ENCODE data around the gene TMEM86A. TPM values are rescaled to one million over a fixed set of nuclear protein-coding genes. Genes with fewer than 3 reads are reported as not detected.

The TMEM86A gene
- total and polyA plus RNA-seq, 2 of the 8 experiments (the other 6 are each of a cell fraction or from before 2014, with no cell fraction given), result 1.5 to 1.7 TPM

- no peak overlapping the region for H3K4ac ChIP-seq (replicated peaks; ENCODE audit: insufficient read length, low read depth, low read length)
- no peak overlapping the region for H2AK5ac ChIP-seq (ENCODE audit: low read depth, low read length)
- no peaks in the 10 kb centered on the region for H3K79me2 ChIP-seq (ENCODE audit: control insufficient read depth in 1 of 2, insufficient read depth in 2 of 2, low read length in 2 of 2)
- H3K14ac ChIP-seq (ENCODE audit: insufficient read length), result no peak overlapping the region
- H3K23me2 ChIP-seq (ENCODE audit: low read depth, low read length), result no peaks in the 10 kb centered on the region
- no peaks in the 10 kb centered on the region for H3K9me3 ChIP-seq (ENCODE audit: insufficient read depth in 2 of 2, low read depth in 1 of 2, low read length in 1 of 2)
- no peaks in the 10 kb centered on the region; a peak in 1 of 7 replicates for H3K4me1 ChIP-seq (replicated peaks in 1 of 4; ENCODE audit: control insufficient read depth in 3 of 4, insufficient read depth in 4 of 4, low read length in 3 of 4)
- H2AFZ ChIP-seq (ENCODE audit: low read length), result no peak overlapping the region
- no peak overlapping the region for H4K8ac ChIP-seq (ENCODE audit: extremely low read depth, insufficient read depth, low read length)
- no peaks in the 10 kb centered on the region for H4K20me1 ChIP-seq (replicated peaks in 1 of 2; ENCODE audit: control insufficient read depth in 1 of 2, insufficient read depth in 2 of 2, low read length in 2 of 2)
- no peak overlapping the region for H2BK120ac ChIP-seq (replicated peaks; ENCODE audit: low read depth, low read length)
- WGBS, 2 experiments (ENCODE audit: extremely low coverage in 1 of 2, insufficient coverage in 1 of 2, insufficient read length in 1 of 2, insufficient replicate concordance in 2 of 2, low coverage in 1 of 2, low lambda C conversion rate in 2 of 2, missing lambda C conversion rate in 1 of 2), result 83% methylated on average over 15 of the region's 15 CpGs; no CpG with 5 or more reads in 1 of the 2 experiments
- DNase-seq (ENCODE audit: low read depth in 1 of 2, low spot score in 2 of 2) (no peak), FAIRE-seq (no peak)
- no peak overlapping the region for H3K18ac ChIP-seq (ENCODE audit: extremely low read depth, low read length)
- no peaks in the 10 kb centered on the region for H3K36me3 ChIP-seq (ENCODE audit: control insufficient read depth in 2 of 4, insufficient read depth in 4 of 4, low read length in 3 of 4)
- no peak overlapping the region for H2BK20ac ChIP-seq (ENCODE audit: low read length)
- ChIA-PET CTCF (ENCODE audit: partially characterized antibody) (interaction anchor here (0.6 to 16.4 kb wide), 8 partner anchors 10 to 92 kb away, joined by 3 to 244 read pairs (median 4); partner anchors contain the start of gene IGSF22), POLR2A (ENCODE audit: partially characterized antibody) (no interaction called here)
- H3K4me3 ChIP-seq (ENCODE audit: extremely low read depth in 1 of 4, insufficient read depth in 2 of 4, low read depth in 3 of 4, low read length in 4 of 4), result no peak overlapping the region
- no peaks in the 10 kb centered on the region for H3K79me1 ChIP-seq (ENCODE audit: low read depth, low read length)
- no peak overlapping the region for H3K4me2 ChIP-seq (ENCODE audit: insufficient read depth in 1 of 2, low read depth in 2 of 2, low read length in 2 of 2)
- no peak overlapping the region for H2BK5ac ChIP-seq (ENCODE audit: low read depth, low read length)
- no peak overlapping the region for H3K27ac ChIP-seq (ENCODE audit: low read depth, low read length)
- no peak overlapping the region for H2BK15ac ChIP-seq (ENCODE audit: low read length)
- H3K9ac ChIP-seq (replicated peaks in 1 of 4; ENCODE audit: extremely low read depth in 1 of 4, low read depth in 3 of 4, low read length in 3 of 4), result no peak overlapping the region; a peak in 1 of 7 replicates
- H3K27me3 ChIP-seq (replicated peaks in 1 of 4; ENCODE audit: control insufficient read depth in 3 of 4, extremely low read depth in 1 of 4, insufficient read depth in 3 of 4, low read length in 3 of 4), result no peaks in the 10 kb centered on the region
- no peak overlapping the region for H4K5ac ChIP-seq (ENCODE audit: insufficient read length, low read depth, low read length)
- no peak overlapping the region for H3K23ac ChIP-seq (ENCODE audit: insufficient read length)
- TF ChIP-seq CBX8 (IDR thresholded peaks at IDR 0.05; ENCODE audit: borderline replicate concordance, low read depth, low read length), result no peak
- no peak for TF ChIP-seq GTF2F1 (IDR thresholded peaks at IDR 0.05; ENCODE audit: borderline replicate concordance, low read depth, low read length)
- TF ChIP-seq POLR2AphosphoS5 (IDR thresholded peaks at IDR 0.05; ENCODE audit: low read depth, low read length), result no peak
- no peak for TF ChIP-seq CREB1 (IDR thresholded peaks at IDR 0.05)
- H4K91ac ChIP-seq (replicated peaks; ENCODE audit: insufficient read length, low read length), result no peak overlapping the region
- no peak overlapping the region for H3K56ac ChIP-seq (replicated peaks; ENCODE audit: insufficient read length, low read depth, low read length)
- H2BK12ac ChIP-seq (ENCODE audit: low read depth, low read length), result no peak overlapping the region
These were observed 45.4 kb downstream of the TMEM86A start for GRCh38 chr11:18743900-18744514.
